ENCODE results near the gene EFCAB14.
"Not testable (repeated sequence)": the region's sequence is repeated elsewhere in the genome, so short reads cannot be mapped to it uniquely, and the experiment has no call there.

EFCAB14 gene

DNA sequence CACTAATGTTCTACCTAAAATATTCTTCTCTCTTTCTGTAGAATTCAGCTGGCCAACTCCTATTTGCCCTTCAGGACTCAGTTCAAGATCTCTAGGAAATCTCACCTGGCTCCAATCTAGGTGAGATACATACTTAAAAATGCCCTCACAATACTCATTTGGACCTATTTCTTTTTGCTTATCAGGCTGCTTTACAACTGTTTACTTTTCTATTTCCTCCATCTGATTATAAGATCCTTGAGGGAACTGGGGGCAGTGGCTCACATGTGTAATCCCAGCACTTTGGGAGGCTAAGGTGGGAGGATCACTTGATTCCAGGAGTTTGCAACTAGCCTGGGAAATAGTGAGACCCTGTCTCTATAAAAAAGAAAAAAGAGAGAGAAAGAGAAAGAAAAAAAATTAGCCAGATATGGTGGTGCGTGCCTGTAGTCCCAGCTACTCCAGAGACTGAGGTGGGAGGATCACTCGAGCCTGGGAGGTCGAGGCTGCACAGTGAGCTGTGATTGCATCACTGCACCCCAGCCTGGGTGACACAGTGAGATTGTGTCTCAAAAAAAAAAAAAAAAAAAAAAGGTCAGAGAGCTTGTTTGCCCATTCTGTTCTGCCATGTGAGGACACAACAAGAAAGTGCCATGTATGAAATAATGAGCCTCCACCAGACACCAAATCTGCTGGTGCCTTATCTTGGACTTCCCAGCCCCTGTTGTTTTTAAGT lies 14.8 kb downstream of the EFCAB14 start:
- DNase-seq (ENCODE audit: extremely low read depth, insufficient read length), result no peak
- TF ChIP-seq, protein P1, sequence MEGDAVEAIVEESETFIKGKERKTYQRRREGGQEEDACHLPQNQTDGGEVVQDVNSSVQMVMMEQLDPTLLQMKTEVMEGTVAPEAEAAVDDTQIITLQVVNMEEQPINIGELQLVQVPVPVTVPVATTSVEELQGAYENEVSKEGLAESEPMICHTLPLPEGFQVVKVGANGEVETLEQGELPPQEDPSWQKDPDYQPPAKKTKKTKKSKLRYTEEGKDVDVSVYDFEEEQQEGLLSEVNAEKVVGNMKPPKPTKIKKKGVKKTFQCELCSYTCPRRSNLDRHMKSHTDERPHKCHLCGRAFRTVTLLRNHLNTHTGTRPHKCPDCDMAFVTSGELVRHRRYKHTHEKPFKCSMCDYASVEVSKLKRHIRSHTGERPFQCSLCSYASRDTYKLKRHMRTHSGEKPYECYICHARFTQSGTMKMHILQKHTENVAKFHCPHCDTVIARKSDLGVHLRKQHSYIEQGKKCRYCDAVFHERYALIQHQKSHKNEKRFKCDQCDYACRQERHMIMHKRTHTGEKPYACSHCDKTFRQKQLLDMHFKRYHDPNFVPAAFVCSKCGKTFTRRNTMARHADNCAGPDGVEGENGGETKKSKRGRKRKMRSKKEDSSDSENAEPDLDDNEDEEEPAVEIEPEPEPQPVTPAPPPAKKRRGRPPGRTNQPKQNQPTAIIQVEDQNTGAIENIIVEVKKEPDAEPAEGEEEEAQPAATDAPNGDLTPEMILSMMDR (IDR thresholded peaks at IDR 0.05; ENCODE audit: insufficient read depth, low read length, poor library complexity, severe bottlenecking), result no peak
- H3K27me3 ChIP-seq (replicated peaks; ENCODE audit: control insufficient read depth, insufficient read depth, low read length), result no peaks in the 10 kb centered on the region
- peaks cover 10% of the 10 kb centered on the region for H3K36me3 ChIP-seq (ENCODE audit: control insufficient read depth, insufficient read depth, low read length)
- no peak overlapping the region for H3K4me3 ChIP-seq (replicated peaks; ENCODE audit: low read depth, low read length)

DNA sequence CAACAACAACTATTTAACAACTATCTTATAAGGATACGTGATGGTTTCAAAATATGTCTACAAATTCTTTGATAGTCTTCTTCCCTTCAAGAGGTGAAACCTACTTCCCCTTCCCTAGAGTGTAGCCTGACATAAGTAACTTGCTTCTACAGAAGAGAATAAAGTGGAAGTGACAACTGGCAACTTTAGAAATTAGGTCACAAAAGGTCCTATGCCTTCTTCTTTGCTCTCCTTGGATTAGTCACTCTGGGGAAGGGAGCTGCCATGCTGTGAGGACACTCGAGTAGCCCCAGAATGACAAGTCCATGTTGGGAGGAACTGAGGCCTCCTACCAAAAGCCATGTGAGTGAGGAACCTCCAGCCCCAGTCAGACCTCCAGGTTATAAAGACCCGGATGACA lies 19.2 kb downstream of the EFCAB14 start:
- H3K27me3 ChIP-seq (replicated peaks; ENCODE audit: control insufficient read depth, insufficient read depth, low read length), result no peaks in the 10 kb centered on the region
- peaks cover 11% of the 10 kb centered on the region for H3K36me3 ChIP-seq (ENCODE audit: control insufficient read depth, insufficient read depth, low read length)
- H3K4me3 ChIP-seq (replicated peaks; ENCODE audit: low read depth, low read length), result no peak overlapping the region
- TF ChIP-seq, protein P1 (IDR thresholded peaks at IDR 0.05; ENCODE audit: insufficient read depth, low read length, poor library complexity, severe bottlenecking), result no peak
- no peak for DNase-seq (ENCODE audit: extremely low read depth, insufficient read length)

DNA sequence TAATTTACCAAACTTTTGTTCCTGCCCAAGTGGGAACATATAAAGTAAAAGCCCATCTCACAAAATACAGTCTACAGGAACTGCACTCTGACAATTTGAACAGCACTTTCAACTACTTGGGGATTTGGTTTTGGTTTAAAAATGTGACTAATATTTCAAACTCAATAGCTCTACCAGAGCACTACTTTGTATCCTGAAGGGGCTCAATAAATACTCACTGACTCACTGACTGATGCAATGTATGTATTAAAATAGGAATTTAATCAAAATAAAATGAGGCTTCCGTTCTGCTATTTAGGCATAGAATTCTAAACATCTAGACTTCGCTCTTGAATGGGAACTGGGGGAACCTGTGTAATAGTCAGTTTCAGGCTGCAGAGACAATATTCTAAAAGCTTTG lies 21.9 kb downstream of the EFCAB14 start:
- Histone ChIP-seq H3K27me3 (replicated peaks; ENCODE audit: control insufficient read depth, insufficient read depth, low read length) (no peaks in the 10 kb centered on the region), H3K36me3 (ENCODE audit: control insufficient read depth, insufficient read depth, low read length) (peaks cover 10% of the 10 kb centered on the region), H3K4me3 (replicated peaks; ENCODE audit: low read depth, low read length) (no peak overlapping the region)
- no peak for DNase-seq (ENCODE audit: extremely low read depth, insufficient read length)
- TF ChIP-seq, protein P1 (IDR thresholded peaks at IDR 0.05; ENCODE audit: insufficient read depth, low read length, poor library complexity, severe bottlenecking), result no peak

DNA sequence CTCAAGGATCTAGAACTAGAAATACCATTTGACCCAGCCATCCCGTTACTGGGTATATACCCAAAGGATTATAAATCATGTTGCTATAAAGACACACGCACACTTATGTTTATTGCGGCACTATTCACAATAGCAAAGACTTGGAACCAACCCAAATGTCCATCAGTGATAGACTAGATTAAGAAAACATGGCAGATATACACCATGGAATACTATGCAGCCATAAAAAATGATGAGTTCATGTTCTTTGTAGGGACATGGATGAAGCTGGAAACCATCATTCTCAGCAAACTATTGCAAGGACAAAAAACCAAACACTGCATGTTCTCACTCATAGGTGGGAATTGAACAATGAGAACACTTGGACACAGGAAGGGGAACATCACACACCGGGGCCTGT lies 24.2 kb downstream of the EFCAB14 start:
- not testable (repeated sequence) for H3K4me3 ChIP-seq (replicated peaks; ENCODE audit: low read depth, low read length); DNase-seq (ENCODE audit: extremely low read depth, insufficient read length); H3K27me3 ChIP-seq (replicated peaks; ENCODE audit: control insufficient read depth, insufficient read depth, low read length)
- peaks cover 14% of the 10 kb centered on the region for H3K36me3 ChIP-seq (ENCODE audit: control insufficient read depth, insufficient read depth, low read length)

DNA sequence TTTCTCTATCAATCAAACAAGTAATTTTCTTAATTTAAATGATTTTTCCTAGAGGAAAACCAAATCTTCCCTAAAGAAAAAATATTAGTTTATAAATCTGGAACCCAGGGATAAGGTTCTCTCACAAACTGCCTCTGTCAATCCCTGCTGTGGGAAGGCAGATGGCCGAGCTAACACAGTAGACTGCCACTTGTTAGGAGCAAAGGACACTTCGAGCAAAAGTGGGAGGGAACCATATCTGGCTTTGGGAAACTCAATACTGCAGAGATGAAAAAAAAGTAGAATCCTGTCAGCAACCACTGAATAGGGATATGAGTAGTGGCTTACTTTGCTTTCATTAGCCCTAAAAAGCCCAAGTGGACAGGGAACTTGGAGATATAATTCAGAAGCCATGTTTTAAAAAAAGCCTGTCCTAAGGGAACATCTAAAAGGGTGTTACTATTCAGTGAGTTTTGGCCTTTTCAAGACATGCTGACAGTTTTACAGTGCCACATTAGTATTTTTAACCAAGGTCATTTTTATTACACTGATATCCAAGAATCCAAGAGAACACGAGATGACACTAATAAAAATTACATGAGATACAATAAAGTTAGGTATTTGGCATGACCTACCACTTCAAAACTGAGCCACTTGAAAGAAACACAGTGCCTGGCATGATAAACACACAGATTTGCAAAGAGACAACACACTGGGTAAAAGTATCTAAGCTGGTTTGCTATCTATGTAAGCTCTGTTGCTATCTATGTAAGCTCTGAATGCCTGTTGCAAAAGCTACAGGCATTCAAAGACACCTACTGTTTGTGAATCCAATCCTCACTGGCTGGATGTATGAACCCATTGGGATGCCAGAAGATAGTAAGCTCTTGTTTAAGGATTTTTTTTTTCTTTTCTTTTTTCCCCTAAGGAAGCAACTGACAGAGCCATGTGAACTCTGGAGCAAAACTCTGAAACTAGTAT lies 25.8 kb downstream of the EFCAB14 start:
- no peak for DNase-seq (ENCODE audit: extremely low read depth, insufficient read length)
- TF ChIP-seq, protein P1 (IDR thresholded peaks at IDR 0.05; ENCODE audit: insufficient read depth, low read length, poor library complexity, severe bottlenecking), result no peak
- H3K4me3 ChIP-seq (replicated peaks; ENCODE audit: low read depth, low read length), result no peak overlapping the region
- peaks cover 22% of the 10 kb centered on the region for H3K36me3 ChIP-seq (ENCODE audit: control insufficient read depth, insufficient read depth, low read length)
- no peaks in the 10 kb centered on the region for H3K27me3 ChIP-seq (replicated peaks; ENCODE audit: control insufficient read depth, insufficient read depth, low read length)
